NT2/D1 (cell line): ENCODE measurements around the gene BICD2.

Experiments used
- SUZ12 ChIP-seq: IDR thresholded peaks from 2 replicates; pipeline ENCODE4 v1.6.1; 2011; ENCODE audit not compliant: insufficient read length, insufficient read depth; ENCODE audit errors: extremely low read depth
- ZNF274 ChIP-seq: IDR thresholded peaks from 2 replicates; pipeline ENCODE4 v1.6.1; 2011; ENCODE audit warnings: mild to moderate bottlenecking, low read depth, low read length

GRCh38 chr9:92795598-92796336 lies 31.1 kb upstream of the BICD2 start:
- TF ChIP-seq SUZ12 (no peak), ZNF274 (no peak)
